OCI-LY7 (cell line): Measurements from ENCODE around the gene IL26.

Experiments
- CTCF ChIP-seq: fragments of 200-600 bp; sonication (generic); conservative IDR thresholded peaks from 2 replicates; pipeline ENCODE4 v1.5.1; 2014; ENCODE audit warnings: mild to moderate bottlenecking, antibody characterized with exemption, low read length, moderate library complexity, mixed read lengths
- EZH2phosphoT487 ChIP-seq: fragments of 200-600 bp; sonication (generic); IDR thresholded peaks from 2 replicates; pipeline ENCODE4 v1.6.1; 2018; ENCODE audit warnings: low read depth, borderline replicate concordance, mild to moderate bottlenecking, mixed run types, antibody characterized with exemption, low read length, moderate library complexity, mixed read lengths

GRCh38 chr12:68177562-68177961, 48.0 kb downstream of the IL26 start:
- TF ChIP-seq CTCF (no peak), EZH2phosphoT487 (no peak)
